AG04450 (cell line): ENCODE measurements around the gene UBR3. TPM values are rescaled to one million over a fixed set of nuclear protein-coding genes. Genes with fewer than 3 reads are reported as not detected.
A peak's percentile ranks its signal among the peaks of the same experiment; 100 is the strongest.
"Not testable (repeated sequence)": the region's sequence is repeated elsewhere in the genome, so short reads cannot be mapped to it uniquely, and the experiment has no call there.

Experiments used
- CTCF ChIA-PET: fragments of 300-600, 350-600 bp; formaldehyde crosslinking; extraction: SDS; loops from one replicate; lab custom pipeline; 2022; ENCODE audit warnings: antibody characterized with exemption, inconsistent platforms; lab: Charles Lee
- POLR2A ChIA-PET: fragments of 350-600 bp; formaldehyde crosslinking; extraction: SDS; loops from one replicate; lab custom pipeline; 2021; ENCODE audit warnings: antibody characterized with exemption, inconsistent platforms; lab: Yijun Ruan, JAX
- DNase-seq: peaks from one replicate; pipeline ENCODE4 v3.0.0-alpha.2; 2011; ENCODE audit warnings: low read depth, low spot score
- H3K27ac ChIP-seq: one replicate; pipeline ENCODE4 v1.5.1; 2012; ENCODE audit warnings: low read depth, low read length, control low read depth
- H3K27me3 ChIP-seq: one replicate; pipeline ENCODE4 v1.6.0; 2012; ENCODE audit warnings: low read length; ENCODE audit not compliant: control insufficient read depth, insufficient read depth
- H3K4me3 ChIP-seq: 2 replicates; pipeline ENCODE4 v1.5.1; 2011; ENCODE audit warnings: mild to moderate bottlenecking, low read depth, low read length, control low read depth
- H3K9me3 ChIP-seq: 2 replicates; pipeline ENCODE4 v1.5.1; 2012; ENCODE audit warnings: low read length; ENCODE audit not compliant: control insufficient read depth, insufficient read depth
- polyA plus RNA-seq: library from polyadenylated mRNA; depleted of rRNA; stranded (reverse); fragments of >200 nt; gene quantifications from 2 replicates; pipeline ENCODE4 v1.2.3, GENCODE V29; 2011
- TF ChIP-seq, protein P1 (sequence below): IDR thresholded peaks from 2 replicates; pipeline ENCODE4 v1.5.1; 2011; ENCODE audit warnings: low read depth, low read length, control low read depth, inconsistent platforms

Gene UBR3
- polyA plus RNA-seq, 1 experiment = 20.3 TPM

DNA sequence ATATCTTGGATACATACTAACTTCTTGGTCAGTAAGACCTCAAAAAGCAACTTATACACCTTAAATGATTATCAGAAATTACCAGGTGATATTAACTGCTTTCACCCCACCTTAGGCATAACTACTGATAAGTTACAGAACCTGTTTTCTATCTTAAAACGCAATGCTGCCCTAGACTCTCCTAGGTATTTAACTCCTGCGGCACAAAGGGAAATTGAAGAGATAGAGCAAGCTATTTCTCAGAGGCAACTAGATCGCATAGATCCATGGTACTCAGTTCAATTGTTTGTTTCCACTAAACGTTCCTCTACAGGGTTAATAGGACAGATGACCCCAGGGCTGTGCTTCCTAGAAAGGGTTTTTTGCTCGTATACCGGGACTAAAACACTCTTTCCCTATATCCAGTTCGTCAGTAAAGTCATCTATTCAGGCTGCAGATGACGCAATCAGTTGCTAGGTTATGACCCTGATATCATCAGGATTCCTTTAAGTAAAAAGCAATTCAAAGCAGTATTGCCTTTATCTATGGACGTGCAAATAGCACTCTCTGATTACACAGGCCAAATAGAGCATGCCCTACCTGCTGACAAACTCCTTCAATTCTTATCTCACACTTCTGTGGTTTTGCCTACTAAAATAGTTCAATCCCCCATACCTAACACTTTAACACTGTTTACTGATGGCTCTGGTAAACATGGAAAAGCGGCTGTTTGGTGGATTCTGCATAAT, 288.4 kb downstream of the UBR3 start:
- H3K27me3 ChIP-seq = no peaks in the 10 kb centered on the region
- H3K9me3 ChIP-seq = peaks cover 7% of the 10 kb centered on the region; the same call in 1 of the 2 replicates
- ChIA-PET POLR2A (no interaction called here), CTCF (no interaction called here)
- DNase-seq = no peak
- H3K27ac ChIP-seq = no peak overlapping the region
- H3K4me3 ChIP-seq = no peak overlapping the region
- TF ChIP-seq, protein P1, sequence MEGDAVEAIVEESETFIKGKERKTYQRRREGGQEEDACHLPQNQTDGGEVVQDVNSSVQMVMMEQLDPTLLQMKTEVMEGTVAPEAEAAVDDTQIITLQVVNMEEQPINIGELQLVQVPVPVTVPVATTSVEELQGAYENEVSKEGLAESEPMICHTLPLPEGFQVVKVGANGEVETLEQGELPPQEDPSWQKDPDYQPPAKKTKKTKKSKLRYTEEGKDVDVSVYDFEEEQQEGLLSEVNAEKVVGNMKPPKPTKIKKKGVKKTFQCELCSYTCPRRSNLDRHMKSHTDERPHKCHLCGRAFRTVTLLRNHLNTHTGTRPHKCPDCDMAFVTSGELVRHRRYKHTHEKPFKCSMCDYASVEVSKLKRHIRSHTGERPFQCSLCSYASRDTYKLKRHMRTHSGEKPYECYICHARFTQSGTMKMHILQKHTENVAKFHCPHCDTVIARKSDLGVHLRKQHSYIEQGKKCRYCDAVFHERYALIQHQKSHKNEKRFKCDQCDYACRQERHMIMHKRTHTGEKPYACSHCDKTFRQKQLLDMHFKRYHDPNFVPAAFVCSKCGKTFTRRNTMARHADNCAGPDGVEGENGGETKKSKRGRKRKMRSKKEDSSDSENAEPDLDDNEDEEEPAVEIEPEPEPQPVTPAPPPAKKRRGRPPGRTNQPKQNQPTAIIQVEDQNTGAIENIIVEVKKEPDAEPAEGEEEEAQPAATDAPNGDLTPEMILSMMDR = no peak

DNA sequence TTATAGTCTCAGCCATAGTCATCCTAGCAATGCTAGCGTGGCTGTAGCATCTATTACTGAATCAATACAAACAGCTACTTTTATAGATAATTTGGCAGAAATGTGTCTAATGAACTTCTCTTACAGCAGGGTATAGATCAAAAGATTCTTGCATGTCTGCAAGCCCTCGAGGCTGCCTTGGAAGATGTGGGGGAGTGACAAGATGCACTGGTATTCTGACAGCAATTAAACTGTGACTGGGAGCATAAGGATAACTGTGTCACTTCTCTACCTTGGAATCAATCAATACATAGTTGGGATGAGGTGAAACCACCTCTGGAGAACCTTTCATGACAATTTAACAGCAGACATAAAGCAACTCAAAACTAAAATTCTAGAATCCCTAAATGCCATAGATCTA, 291.4 kb downstream of the UBR3 start:
- ChIA-PET CTCF (no interaction called here), POLR2A (no interaction called here)
- no peak overlapping the region for H3K27ac ChIP-seq
- TF ChIP-seq, protein P1 = no peak
- H3K27me3 ChIP-seq = no peaks in the 10 kb centered on the region
- DNase-seq = no peak
- H3K9me3 ChIP-seq = peaks cover 7% of the 10 kb centered on the region; the same call in 1 of the 2 replicates
- H3K4me3 ChIP-seq = no peak overlapping the region

- H3K27ac ChIP-seq, DNase-seq, POLR2A ChIA-PET, H3K4me3 ChIP-seq, H3K27me3 ChIP-seq, H3K9me3 ChIP-seq: not testable (repeated sequence)
- CTCF ChIA-PET = interaction anchor here (0.6 kb wide), 1 partner anchor 188 kb away, joined by 3 read pairs; no protein-coding TSS in a partner anchor
Observed at GRCh38 chr2:170119326-170119725, 292.1 kb downstream of the UBR3 start.

DNA sequence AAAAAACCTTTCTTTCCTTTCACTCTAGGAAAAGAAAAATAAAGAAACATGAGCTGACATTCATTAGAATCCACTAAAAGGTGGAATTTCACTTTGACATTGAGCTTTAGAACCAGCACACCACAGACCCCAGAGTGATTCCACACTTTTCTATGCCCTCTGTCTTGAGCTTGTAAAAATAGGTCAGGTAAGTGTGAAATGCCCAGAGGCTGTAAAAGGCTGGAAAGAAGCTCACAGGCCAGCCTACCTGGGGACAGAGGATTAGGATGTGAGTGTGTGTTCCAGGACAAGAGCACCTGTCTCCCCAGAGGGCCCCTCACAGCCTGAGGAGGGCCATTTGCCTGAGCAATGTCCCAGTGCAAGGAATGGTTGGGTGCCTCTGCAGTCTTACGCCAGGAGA, 294.4 kb downstream of the UBR3 start:
- TF ChIP-seq, protein P1 = no peak
- no peak for DNase-seq
- no peak overlapping the region for H3K27ac ChIP-seq
- peaks cover 12% of the 10 kb centered on the region; the same call in 1 of the 2 replicates for H3K9me3 ChIP-seq
- no peak overlapping the region for H3K4me3 ChIP-seq
- ChIA-PET CTCF (no interaction called here), POLR2A (no interaction called here)
- H3K27me3 ChIP-seq = no peaks in the 10 kb centered on the region

- Histone ChIP-seq H3K27me3 (no peaks in the 10 kb centered on the region), H3K27ac (no peak overlapping the region), H3K4me3 (no peak overlapping the region), H3K9me3 (peaks cover 12% of the 10 kb centered on the region; the same call in 1 of the 2 replicates)
- ChIA-PET POLR2A (no interaction called here), CTCF (no interaction called here)
- TF ChIP-seq, protein P1 = no peak
- peak; percentile 32 for DNase-seq
Observed at GRCh38 chr2:170122883-170123547, 295.8 kb downstream of the UBR3 start.
